GM12875 (cell line): ENCODE data around the gene KIF12.

ENCODE experiments used
- H3K4me3 ChIP-seq: one replicate; pipeline ENCODE4 v1.5.1; 2011; ENCODE audit warnings: low read depth, low read length, control low read depth
- TF ChIP-seq, protein P1 (sequence below): IDR thresholded peaks from 2 replicates; pipeline ENCODE4 v1.5.1; 2011; ENCODE audit warnings: low read depth, mild to moderate bottlenecking, control low read depth, inconsistent platforms, low read length, moderate library complexity, borderline replicate concordance; ENCODE audit not compliant: insufficient read depth

The KIF12 gene

DNA sequence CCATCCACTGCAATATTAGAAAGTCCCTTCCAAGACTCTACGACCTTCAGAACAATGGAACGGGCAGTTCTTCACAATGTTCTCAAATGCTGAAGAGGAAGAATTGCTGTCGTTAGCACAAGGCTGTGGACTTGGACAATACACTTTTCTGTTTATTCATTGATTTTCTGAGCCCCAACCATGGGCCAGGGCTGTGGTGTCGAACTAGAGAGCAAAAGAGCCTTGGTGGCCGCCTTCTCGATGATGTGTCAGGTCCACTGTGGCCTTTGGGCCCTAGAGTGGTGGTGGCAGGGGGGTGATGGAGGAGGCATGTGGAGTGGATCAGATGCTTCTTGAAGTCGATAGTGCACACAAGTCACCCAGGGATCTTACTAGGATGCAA lies 18.5 kb upstream of the KIF12 start:
- TF ChIP-seq, protein P1, sequence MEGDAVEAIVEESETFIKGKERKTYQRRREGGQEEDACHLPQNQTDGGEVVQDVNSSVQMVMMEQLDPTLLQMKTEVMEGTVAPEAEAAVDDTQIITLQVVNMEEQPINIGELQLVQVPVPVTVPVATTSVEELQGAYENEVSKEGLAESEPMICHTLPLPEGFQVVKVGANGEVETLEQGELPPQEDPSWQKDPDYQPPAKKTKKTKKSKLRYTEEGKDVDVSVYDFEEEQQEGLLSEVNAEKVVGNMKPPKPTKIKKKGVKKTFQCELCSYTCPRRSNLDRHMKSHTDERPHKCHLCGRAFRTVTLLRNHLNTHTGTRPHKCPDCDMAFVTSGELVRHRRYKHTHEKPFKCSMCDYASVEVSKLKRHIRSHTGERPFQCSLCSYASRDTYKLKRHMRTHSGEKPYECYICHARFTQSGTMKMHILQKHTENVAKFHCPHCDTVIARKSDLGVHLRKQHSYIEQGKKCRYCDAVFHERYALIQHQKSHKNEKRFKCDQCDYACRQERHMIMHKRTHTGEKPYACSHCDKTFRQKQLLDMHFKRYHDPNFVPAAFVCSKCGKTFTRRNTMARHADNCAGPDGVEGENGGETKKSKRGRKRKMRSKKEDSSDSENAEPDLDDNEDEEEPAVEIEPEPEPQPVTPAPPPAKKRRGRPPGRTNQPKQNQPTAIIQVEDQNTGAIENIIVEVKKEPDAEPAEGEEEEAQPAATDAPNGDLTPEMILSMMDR, result no peak
- no peak overlapping the region for H3K4me3 ChIP-seq

DNA sequence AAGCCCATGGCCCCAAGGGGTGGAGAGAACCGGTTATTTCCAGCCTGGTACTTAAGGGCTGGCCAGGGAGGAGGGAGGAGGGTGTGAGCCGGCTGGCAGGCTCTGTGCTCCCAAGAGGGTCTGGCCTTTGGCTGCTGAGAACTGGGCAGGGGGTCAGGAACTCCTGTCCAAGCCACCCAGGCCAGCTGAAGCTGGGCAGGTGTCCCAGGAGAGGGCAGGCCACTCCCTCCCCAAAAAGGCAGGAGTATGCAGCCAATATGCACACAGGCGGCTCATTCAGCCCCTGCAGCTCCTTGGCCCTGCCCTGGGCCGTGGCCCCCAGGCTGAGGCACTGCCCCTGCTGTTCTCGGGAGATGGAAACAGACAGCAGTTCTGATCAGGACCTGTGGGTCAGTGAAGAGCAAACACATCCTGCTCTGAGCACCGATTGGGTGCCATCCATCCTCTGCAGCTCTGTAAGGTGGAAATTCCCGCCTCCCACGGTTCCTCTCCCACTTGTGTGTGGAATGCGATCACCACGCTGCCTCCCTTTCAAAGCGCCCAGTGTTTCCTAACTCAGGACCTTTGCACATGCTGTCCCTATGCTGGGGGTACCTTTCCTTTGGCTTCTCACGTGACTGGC lies 17.1 kb upstream of the KIF12 start:
- H3K4me3 ChIP-seq, result no peak overlapping the region
- TF ChIP-seq, protein P1, result no peak

DNA sequence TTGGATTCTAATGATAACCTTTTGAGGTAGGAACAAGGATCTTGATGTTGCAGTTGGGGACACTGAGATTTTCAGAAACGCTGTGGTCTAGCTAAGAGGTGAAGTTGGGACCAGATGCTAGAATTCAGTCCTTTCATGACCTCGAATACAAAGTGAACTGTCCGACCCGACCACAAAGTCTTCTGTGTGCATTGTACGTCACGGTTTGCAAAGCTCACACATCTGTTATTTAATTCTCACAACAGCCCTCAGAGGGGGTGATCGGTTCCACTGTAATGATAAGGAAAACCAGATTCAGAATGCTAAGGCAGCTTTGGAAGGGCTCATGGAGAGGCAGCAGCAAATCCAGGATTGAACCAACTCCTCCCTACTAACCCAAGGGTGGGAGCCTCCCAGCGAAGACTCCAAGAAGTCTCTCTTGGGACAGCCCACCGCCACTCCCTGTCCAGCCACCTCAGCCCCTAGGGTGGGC lies 16.6 kb upstream of the KIF12 start:
- no peak overlapping the region for H3K4me3 ChIP-seq
- TF ChIP-seq, protein P1, result no peak

DNA sequence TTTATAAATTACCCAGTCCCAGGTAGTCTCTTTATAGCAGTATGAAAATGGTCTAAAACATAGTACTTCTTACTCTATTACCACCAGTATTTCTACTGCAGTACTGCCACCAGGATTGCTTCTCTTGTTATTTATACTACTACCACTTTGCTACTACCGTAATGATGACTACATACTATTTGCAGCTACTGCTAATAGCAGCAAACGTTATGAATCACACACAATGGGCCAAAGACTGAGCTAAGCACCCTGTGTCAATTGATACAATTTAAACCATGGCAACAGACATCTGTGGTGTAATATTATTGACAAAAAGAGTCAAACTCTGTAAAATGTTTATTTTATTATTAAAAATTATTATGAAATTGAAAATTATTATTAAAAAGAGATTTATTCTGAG lies 15.3 kb upstream of the KIF12 start:
- no peak overlapping the region for H3K4me3 ChIP-seq
- TF ChIP-seq, protein P1, result no peak

DNA sequence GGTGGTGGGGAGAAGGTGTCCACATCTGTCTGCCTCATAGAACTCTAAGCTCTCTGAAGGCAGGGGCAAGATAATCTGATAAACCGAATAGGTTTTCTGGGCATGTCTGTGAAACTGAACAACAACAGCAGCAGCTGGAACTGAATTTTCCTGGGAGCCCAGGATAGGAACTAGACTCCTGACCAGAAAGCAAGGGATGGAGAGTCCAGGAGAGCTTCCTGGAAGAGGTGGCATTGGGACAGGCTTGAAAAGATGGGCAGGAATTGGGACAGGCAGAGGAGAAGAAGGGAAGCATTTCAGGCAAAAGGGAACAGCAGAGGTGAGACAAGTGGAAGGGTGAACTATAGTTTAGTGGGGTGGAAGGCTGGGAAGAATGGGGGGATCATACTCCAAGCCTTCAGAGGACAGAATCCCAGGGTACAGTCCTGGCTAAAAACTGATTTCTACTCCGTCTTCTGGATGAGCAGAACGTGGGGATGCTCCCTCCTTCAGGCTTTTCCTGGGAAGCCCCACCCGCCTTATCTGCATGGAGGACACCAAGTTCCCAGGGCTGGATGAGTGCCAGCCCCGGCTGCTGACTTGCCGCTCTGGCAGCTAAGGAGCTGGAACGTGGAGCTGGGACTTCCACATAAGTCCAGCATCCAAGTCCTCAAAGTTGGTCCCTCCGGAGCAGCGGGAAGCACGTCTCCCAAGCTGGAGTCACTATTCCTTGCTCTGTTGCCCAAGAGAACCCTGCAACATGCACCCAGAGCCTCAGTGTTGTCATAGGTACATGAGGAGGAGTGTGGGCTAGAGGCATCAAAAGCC lies 13.9 kb upstream of the KIF12 start:
- TF ChIP-seq, protein P1, result no peak
- no peak overlapping the region for H3K4me3 ChIP-seq

DNA sequence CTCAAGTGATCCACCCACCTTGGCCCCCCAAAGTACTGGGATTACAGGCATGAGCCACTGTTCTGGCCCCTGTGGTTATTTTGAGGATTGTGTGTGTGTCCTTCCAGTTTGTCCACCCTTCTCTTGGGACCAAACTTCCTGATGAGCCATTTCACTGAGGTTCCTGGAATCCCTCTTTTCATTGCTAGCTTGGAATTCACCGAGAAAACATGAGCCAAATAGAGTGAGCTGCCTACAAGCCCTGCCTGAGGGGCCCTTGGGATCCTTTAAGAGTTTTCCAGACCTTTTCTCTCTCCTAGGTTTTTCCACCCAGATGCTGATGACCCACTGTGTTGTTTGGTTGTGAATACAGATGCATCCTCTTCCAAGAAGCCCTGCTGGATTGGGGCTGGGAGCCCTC lies 13.2 kb upstream of the KIF12 start:
- H3K4me3 ChIP-seq, result no peak overlapping the region
- TF ChIP-seq, protein P1, result no peak

DNA sequence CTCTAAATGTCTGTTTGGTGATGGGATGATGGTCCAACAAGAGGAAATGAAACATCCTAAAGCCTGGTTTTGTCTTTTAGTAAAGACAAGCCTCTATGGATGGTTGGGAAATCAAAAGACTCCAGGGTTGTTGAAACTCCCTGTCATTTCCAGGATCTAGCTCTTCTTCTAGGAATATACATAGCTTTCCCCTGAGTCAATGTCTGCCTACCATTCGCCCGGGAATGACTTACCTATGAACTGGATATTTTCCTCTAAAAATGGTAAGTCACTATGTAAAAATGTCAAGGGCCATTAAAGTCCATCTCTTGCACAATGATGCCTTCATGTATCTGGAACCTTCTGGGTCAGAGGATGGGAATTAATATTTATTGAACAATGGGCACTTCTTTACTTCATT lies 11.1 kb upstream of the KIF12 start:
- TF ChIP-seq, protein P1, result no peak
- no peak overlapping the region for H3K4me3 ChIP-seq
